Measurements from ENCODE around the gene SLC35B2. TPM values are rescaled to one million over a fixed set of nuclear protein-coding genes. Genes with fewer than 3 reads are reported as not detected.
A peak's percentile ranks its signal among the peaks of the same experiment; 100 is the strongest.

SLC35B2 gene
- total RNA-seq, 2 donors from 2014 or later = 34.6 to 39.4 TPM

DNA sequence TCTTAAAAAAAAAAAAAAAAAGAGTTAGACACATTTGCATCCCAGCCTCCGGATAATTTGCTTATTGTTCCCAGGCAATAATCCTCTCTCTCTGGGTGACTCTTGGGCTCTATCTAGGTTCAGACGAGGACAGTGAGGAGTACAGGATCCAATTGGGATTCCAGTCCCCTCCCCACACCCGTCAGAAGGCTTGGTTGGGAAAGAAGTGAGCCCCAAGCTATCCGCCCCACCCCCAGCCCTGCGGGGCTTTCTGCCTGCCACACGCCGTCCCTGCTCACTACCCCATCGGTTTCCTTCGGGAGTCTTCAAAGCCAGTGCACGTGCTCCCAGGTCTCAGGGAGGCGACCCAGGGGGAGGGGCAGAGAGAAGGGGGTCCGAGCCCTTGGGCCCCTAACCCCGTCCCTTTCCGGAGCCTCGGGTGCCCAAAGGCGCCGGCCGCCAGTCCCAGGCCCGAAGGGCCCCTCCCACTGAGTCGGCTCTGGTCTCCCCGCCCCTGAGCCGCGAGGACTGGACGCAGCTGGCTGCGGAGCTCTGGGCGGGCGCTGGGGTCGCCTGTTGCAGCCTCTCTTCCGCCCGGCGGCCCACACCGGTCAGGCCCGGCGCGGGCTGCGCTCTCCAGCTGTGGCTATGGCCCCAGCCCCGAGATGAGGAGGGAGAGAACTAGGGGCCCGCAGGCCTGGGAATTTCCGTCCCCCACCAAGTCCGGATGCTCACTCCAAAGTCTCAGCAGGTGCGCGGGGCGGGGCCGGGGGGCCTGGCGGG, 38.1 kb downstream of the SLC35B2 start:
- DNase-seq (ENCODE audit: low spot score) (peak; percentile 80), ATAC-seq (peak; percentile 71 to 80)
- no peaks in the 10 kb centered on the region for H3K9me3 Mint-ChIP-seq
- peaks cover 16 to 18% of the 10 kb centered on the region in 2 donors for H3K4me1 Mint-ChIP-seq (ENCODE audit: low read depth in 2 of 2)
- H3K4me3 Mint-ChIP-seq = peak overlapping the region; percentile 51
- H3K27me3 Mint-ChIP-seq = peaks cover 0 to 8% of the 10 kb centered on the region in 2 donors
- no peak overlapping the region for H3K27ac Mint-ChIP-seq
- H3K36me3 Mint-ChIP-seq = no peaks in the 10 kb centered on the region

DNA sequence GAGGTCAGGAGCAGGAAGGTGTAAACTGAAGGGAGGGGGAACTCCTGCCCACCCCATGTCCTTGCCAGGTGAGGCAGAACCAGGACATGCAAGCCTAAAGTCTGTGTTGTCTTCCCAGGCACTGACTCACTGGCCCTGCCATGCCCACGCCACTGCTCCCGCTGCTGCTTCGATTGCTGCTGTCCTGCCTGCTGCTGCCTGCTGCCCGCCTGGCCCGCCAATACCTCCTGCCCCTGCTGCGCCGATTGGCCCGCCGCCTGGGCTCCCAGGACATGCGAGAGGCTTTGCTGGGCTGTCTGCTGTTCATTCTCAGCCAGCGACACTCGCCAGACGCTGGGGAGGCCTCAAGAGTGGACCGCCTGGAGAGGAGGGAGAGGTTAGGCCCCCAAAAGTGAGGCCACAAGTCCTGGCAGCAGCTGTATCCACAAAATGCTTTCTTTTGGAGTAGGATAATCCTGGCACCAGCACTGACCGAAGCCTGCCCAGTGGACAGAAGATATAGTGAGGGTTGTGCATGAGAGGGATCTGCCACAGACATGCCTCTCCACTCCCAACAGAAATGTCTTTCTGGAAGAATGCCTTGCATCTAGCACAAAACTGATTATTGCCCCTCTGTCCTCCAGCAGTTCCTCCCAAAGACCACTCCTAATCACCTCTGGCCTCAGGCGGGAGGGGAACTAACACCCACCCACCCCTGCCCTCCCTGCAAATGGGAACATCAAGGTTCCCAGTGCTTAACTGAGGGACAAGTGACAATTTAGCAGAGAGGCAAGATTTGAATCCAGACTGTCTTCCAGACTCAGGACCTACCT, 39.8 kb downstream of the SLC35B2 start:
- Mint-ChIP-seq H3K27me3 (peaks cover 0 to 7% of the 10 kb centered on the region in 2 donors), H3K9me3 (no peaks in the 10 kb centered on the region), H3K4me3 (no peak overlapping the region), H3K36me3 (no peaks in the 10 kb centered on the region), H3K27ac (no peak overlapping the region), H3K4me1 (ENCODE audit: low read depth in 2 of 2) (peaks cover 6 to 8% of the 10 kb centered on the region in 2 donors)
- no peak for ATAC-seq
- no peak for DNase-seq (ENCODE audit: low spot score)

DNA sequence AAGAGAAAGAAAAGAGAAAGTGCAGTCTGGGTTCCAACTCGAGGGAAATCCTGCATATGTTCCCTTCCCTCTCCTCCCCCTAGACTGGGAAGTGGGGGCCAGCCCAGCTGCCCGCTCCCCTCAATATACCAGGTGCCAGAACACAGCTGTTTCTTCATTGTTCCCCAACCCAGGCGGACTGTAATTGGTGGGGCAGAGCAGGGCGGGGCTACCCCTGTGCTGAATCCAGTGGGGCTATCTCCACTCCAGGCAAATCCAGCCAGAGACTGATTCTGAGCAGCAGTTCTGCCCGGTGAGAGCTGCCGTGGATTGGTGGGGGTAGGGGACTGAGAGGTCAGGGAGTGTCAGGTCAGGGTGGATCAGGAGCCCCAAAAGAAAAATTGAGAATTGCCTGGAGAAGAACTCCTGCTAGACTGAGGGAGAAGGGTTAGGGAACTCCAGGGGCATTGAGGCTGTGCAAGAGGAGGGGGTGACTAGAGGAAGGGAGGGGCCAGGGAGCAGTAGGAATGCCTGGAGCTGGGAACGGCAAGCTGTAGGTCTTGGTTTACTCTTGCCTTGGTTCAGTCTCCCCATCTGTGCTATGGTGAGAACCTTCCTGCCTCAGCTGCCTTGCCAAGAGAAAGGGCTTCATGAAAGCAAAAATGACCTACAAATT, 40.5 kb downstream of the SLC35B2 start, which contains the start of gene MYMX:
TSS of gene MYMX (plus strand) at position 250 of the 655 bp plus-strand sequence. CDS start 546 bp downstream, outside the sequence.
- Mint-ChIP-seq H3K27me3 (peaks cover 0 to 7% of the 10 kb centered on the region in 2 donors), H3K4me3 (no peak within 1 kb of the TSS), H3K9me3 (no peaks in the 10 kb centered on the region), H3K36me3 (no peaks in the 10 kb centered on the region), H3K27ac (no peak within 1 kb of the TSS), H3K4me1 (ENCODE audit: low read depth in 2 of 2) (peaks cover 5 to 8% of the 10 kb centered on the region in 2 donors)
- ATAC-seq (no peak), DNase-seq (ENCODE audit: low spot score) (no peak)

DNA sequence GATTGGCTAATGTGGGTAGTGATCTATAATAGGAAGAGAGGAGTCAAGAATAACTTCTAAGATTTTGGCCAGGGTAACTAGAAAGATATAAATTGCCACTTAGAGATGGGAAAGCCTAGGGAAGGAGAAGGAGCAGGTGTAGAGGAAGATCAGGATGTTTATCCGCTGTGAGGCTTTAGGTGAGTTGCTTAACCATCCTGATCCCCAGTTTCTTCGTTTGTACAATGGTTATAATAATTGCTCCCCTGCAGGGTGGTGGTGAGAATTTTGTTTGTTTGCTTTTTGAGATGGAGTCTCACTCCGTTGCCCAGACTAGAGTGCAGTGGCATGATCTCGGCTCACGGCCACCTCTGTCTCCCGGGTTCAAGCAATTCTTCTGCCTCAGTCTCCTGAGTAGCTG, 43.0 kb downstream of the SLC35B2 start:
- ATAC-seq (no peak), DNase-seq (ENCODE audit: low spot score) (no peak)
- Mint-ChIP-seq H3K27ac (no peak overlapping the region), H3K36me3 (no peaks in the 10 kb centered on the region), H3K4me3 (no peak overlapping the region), H3K4me1 (ENCODE audit: low read depth in 2 of 2) (peaks cover 0 to 3% of the 10 kb centered on the region in 2 donors), H3K9me3 (no peaks in the 10 kb centered on the region), H3K27me3 (peaks cover 0 to 9% of the 10 kb centered on the region in 2 donors)

DNA sequence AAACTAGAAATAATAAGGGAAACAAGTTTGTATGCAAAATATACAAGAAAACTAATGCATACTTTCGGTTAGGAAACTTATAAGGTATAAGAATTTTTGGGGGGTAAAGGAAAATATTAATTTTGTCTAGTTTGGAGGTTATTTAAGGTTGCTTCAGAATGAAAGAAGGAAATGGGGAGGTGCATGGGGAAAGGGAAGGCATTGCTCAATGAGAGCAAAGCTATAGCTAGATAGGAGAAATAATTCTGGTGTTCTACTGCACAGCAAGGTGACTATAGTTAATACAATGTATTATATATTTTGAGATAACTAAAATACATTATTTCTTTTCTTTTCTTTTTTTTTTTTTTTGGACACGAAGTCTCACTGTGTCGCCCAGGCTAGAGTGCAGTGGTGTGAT, 46.0 kb downstream of the SLC35B2 start:
- no peak overlapping the region for H3K27ac Mint-ChIP-seq

DNA sequence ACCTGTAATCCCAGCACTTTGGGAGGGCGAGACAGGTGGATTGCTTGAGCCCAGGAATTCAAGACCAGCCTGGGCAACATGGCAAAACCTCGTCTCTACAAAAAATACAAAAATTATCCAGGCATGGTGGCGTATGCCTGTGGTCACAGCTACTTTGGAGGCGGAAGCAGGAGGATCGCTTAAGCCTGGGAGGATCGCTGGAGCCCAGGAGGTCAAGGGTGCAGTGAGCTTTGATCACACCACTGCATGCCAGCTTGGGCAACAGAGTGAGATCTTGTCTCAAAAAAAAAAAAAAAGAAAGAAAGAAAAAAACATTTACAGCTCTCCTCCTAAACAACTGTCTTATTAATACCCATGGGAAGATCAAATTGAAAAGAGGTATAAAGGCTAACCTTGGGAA, 49.4 kb downstream of the SLC35B2 start:
- Mint-ChIP-seq H3K36me3 (no peaks in the 10 kb centered on the region), H3K4me3 (no peak overlapping the region), H3K4me1 (ENCODE audit: low read depth in 2 of 2) (no peaks in the 10 kb centered on the region), H3K27ac (no peak overlapping the region), H3K9me3 (no peaks in the 10 kb centered on the region), H3K27me3 (peaks cover 6 to 10% of the 10 kb centered on the region in 2 donors)
- ATAC-seq (no peak), DNase-seq (ENCODE audit: low spot score) (no peak)

More for the DNA sequence above, 46.0 kb downstream of the SLC35B2 start:
- Mint-ChIP-seq H3K4me3 (no peak overlapping the region), H3K4me1 (ENCODE audit: low read depth in 2 of 2) (no peaks in the 10 kb centered on the region), H3K9me3 (no peaks in the 10 kb centered on the region), H3K36me3 (no peaks in the 10 kb centered on the region), H3K27me3 (peaks cover 6 to 10% of the 10 kb centered on the region in 2 donors)
- ATAC-seq (no peak), DNase-seq (ENCODE audit: low spot score) (no peak)

Other genes starting within 250 kb of the SLC35B2 start
- gene MRPL14, start 130.1 kb downstream of the SLC35B2 start, total RNA-seq = 10 to 100 TPM; 36.5 to 49.9 TPM
- 10 to 100 TPM; 21.2 to 22.2 TPM for gene TMEM63B, start 130.0 kb downstream of the SLC35B2 start, total RNA-seq
- not detected for gene CAPN11, start 98.7 kb downstream of the SLC35B2 start, total RNA-seq
- not detected for gene MYMX, start 40.6 kb downstream of the SLC35B2 start, total RNA-seq
- 10 to 100 TPM; 25.1 to 95.6 TPM for gene SLC29A1, start 33.9 kb downstream of the SLC35B2 start, total RNA-seq
- gene HSP90AB1, start 10.4 kb downstream of the SLC35B2 start, total RNA-seq = 1,000 to 10,000 TPM; 1,035 to 1,696 TPM
- 10 to 100 TPM; 24.1 to 26.1 TPM for gene NFKBIE, start 8.0 kb upstream of the SLC35B2 start, total RNA-seq
- gene TMEM151B, start 12.9 kb upstream of the SLC35B2 start, total RNA-seq = not detected
- gene AARS2, start 55.8 kb upstream of the SLC35B2 start, total RNA-seq = 10 to 100 TPM; 19.3 to 32.6 TPM
- gene SPATS1, start 85.1 kb upstream of the SLC35B2 start, total RNA-seq = not detected
- gene CDC5L, start 130.2 kb upstream of the SLC35B2 start, total RNA-seq = 10 to 100 TPM; 21.6 to 22.6 TPM